ENCODE measurements around the gene MCF2L.

Gene MCF2L

GRCh38 chr13:113000575-113000974 lies 31.6 kb downstream of the MCF2L start:
- H3K23ac ChIP-seq (ENCODE audit: low read depth, low read length, poor library complexity), result peak overlapping the region; percentile 17
- H3K4ac ChIP-seq (ENCODE audit: low read length), result no peak overlapping the region
- H2BK15ac ChIP-seq (ENCODE audit: low read length), result peak overlapping the region; percentile 13
- H2AK5ac ChIP-seq (ENCODE audit: low read depth, low read length), result peak overlapping the region; percentile 78
- no peak overlapping the region for H4K8ac ChIP-seq (ENCODE audit: low read depth, low read length)
- H3K9ac ChIP-seq (ENCODE audit: low read depth, low read length, poor library complexity), result peak overlapping the region; percentile 9
- peaks cover 29% of the 10 kb centered on the region for H3K79me1 ChIP-seq (ENCODE audit: low read depth, low read length)
- H2BK5ac ChIP-seq (ENCODE audit: low read length), result no peak overlapping the region
- H2BK12ac ChIP-seq (ENCODE audit: low read length), result no peak overlapping the region
- no peak overlapping the region for H3K14ac ChIP-seq (ENCODE audit: low read length)
- H3K9me3 ChIP-seq (replicated peaks in 1 of 2; ENCODE audit: control insufficient read depth in 2 of 2, insufficient read depth in 1 of 2, low read depth in 1 of 2, low read length in 2 of 2), result peaks cover 0 to 6% of the 10 kb centered on the region in 2 donors
- no peak overlapping the region for H3K4me3 ChIP-seq (ENCODE audit: low read length in 2 of 2)
- H3K4me1 ChIP-seq (ENCODE audit: control insufficient read depth in 2 of 2, insufficient read depth in 1 of 2, low read depth in 1 of 2, low read length in 2 of 2), result peaks cover 27 to 40% of the 10 kb centered on the region in 2 donors
- no peak overlapping the region for H2BK120ac ChIP-seq (ENCODE audit: low read depth, low read length)
- WGBS, 2 donors (ENCODE audit: extremely low coverage in 2 of 2, insufficient read length in 2 of 2, insufficient replicate concordance in 1 of 2), result no CpG with 5 or more reads among the region's 14 CpGs
- DNase-seq (ENCODE audit: low spot score), result no peak
- H3K4me2 ChIP-seq (ENCODE audit: insufficient read depth, low read length, poor library complexity, severe bottlenecking), result no peak overlapping the region
- H3K18ac ChIP-seq (ENCODE audit: low read length), result peak overlapping the region; percentile 31
- H3K36me3 ChIP-seq (replicated peaks in 1 of 2; ENCODE audit: control insufficient read depth in 2 of 2, insufficient read depth in 2 of 2, low read length in 2 of 2), result peaks cover 8 to 9% of the 10 kb centered on the region in 2 donors
- peak overlapping the region; percentile 13 for H3K27ac ChIP-seq (replicated peaks; ENCODE audit: low read length)
- H3K27me3 ChIP-seq (ENCODE audit: control insufficient read depth in 3 of 3, insufficient read depth in 3 of 3, low read depth in 1 of 3, low read length in 3 of 3), result peaks cover 0 to 2% (median 0%) of the 10 kb centered on the region in 3 experiments
- no peak overlapping the region for H4K91ac ChIP-seq (ENCODE audit: low read depth, low read length, poor library complexity)
- peak overlapping the region; percentile 91 for H2AFZ ChIP-seq (ENCODE audit: low read length)

- H2BK120ac ChIP-seq (ENCODE audit: low read depth, low read length), result peak overlapping the region; percentile 88
- H3K36me3 ChIP-seq (replicated peaks in 1 of 2; ENCODE audit: control insufficient read depth in 2 of 2, insufficient read depth in 2 of 2, low read length in 2 of 2), result peaks cover 8 to 17% of the 10 kb centered on the region in 2 donors
- peak overlapping the region in 1 of 2 donors; percentile 49 for H3K4me3 ChIP-seq (ENCODE audit: low read length in 2 of 2)
- H2BK12ac ChIP-seq (ENCODE audit: low read length), result no peak overlapping the region
- peak overlapping the region; percentile 62 for H3K27ac ChIP-seq (replicated peaks; ENCODE audit: low read length)
- peak overlapping the region; percentile 74 for H3K23ac ChIP-seq (ENCODE audit: low read depth, low read length, poor library complexity)
- no peak overlapping the region for H2BK5ac ChIP-seq (ENCODE audit: low read length)
- H2BK15ac ChIP-seq (ENCODE audit: low read length), result peak overlapping the region; percentile 97
- peak overlapping the region; percentile 97 for H3K18ac ChIP-seq (ENCODE audit: low read length)
- H3K79me1 ChIP-seq (ENCODE audit: low read depth, low read length), result peaks cover 26% of the 10 kb centered on the region
- H3K4me2 ChIP-seq (ENCODE audit: insufficient read depth, low read length, poor library complexity, severe bottlenecking), result peak overlapping the region; percentile 31
- H4K91ac ChIP-seq (ENCODE audit: low read depth, low read length, poor library complexity), result no peak overlapping the region
- no peak overlapping the region for H4K8ac ChIP-seq (ENCODE audit: low read depth, low read length)
- H3K4ac ChIP-seq (ENCODE audit: low read length), result peak overlapping the region; percentile 91
- H3K4me1 ChIP-seq (ENCODE audit: control insufficient read depth in 2 of 2, insufficient read depth in 1 of 2, low read depth in 1 of 2, low read length in 2 of 2), result peaks cover 26 to 34% of the 10 kb centered on the region in 2 donors
- peak overlapping the region; percentile 67 for H3K14ac ChIP-seq (ENCODE audit: low read length)
- peaks cover 0 to 6% of the 10 kb centered on the region in 2 donors for H3K9me3 ChIP-seq (replicated peaks in 1 of 2; ENCODE audit: control insufficient read depth in 2 of 2, insufficient read depth in 1 of 2, low read depth in 1 of 2, low read length in 2 of 2)
- H3K27me3 ChIP-seq (ENCODE audit: control insufficient read depth in 3 of 3, insufficient read depth in 3 of 3, low read depth in 1 of 3, low read length in 3 of 3), result peaks cover 0 to 2% (median 0%) of the 10 kb centered on the region in 3 experiments
- H2AK5ac ChIP-seq (ENCODE audit: low read depth, low read length), result peak overlapping the region; percentile 89
- WGBS, 2 donors (ENCODE audit: extremely low coverage in 2 of 2, insufficient read length in 2 of 2, insufficient replicate concordance in 1 of 2), result no CpG with 5 or more reads among the region's 51 CpGs
- H3K9ac ChIP-seq (ENCODE audit: low read depth, low read length, poor library complexity), result peak overlapping the region; percentile 78
- peak overlapping the region; percentile 91 for H2AFZ ChIP-seq (ENCODE audit: low read length)
- DNase-seq (ENCODE audit: low spot score), result peak; percentile 55
Observed at GRCh38 chr13:113001241-113002140, 32.5 kb downstream of the MCF2L start.

- Histone ChIP-seq H2BK120ac (ENCODE audit: low read depth, low read length) (peak overlapping the region; percentile 88), H3K9ac (ENCODE audit: low read depth, low read length, poor library complexity) (peak overlapping the region; percentile 78), H3K27me3 (ENCODE audit: control insufficient read depth in 3 of 3, insufficient read depth in 3 of 3, low read depth in 1 of 3, low read length in 3 of 3) (peaks cover 0 to 2% (median 0%) of the 10 kb centered on the region in 3 experiments), H3K27ac (replicated peaks; ENCODE audit: low read length) (no peak overlapping the region), H3K36me3 (replicated peaks in 1 of 2; ENCODE audit: control insufficient read depth in 2 of 2, insufficient read depth in 2 of 2, low read length in 2 of 2) (peaks cover 8 to 17% of the 10 kb centered on the region in 2 donors), H4K8ac (ENCODE audit: low read depth, low read length) (no peak overlapping the region), H3K4me1 (ENCODE audit: control insufficient read depth in 2 of 2, insufficient read depth in 1 of 2, low read depth in 1 of 2, low read length in 2 of 2) (peaks cover 26 to 35% of the 10 kb centered on the region in 2 donors), H3K4ac (ENCODE audit: low read length) (peak overlapping the region; percentile 91), H3K23ac (ENCODE audit: low read depth, low read length, poor library complexity) (peak overlapping the region; percentile 74), H4K91ac (ENCODE audit: low read depth, low read length, poor library complexity) (no peak overlapping the region), H2BK12ac (ENCODE audit: low read length) (no peak overlapping the region), H2AFZ (ENCODE audit: low read length) (peak overlapping the region; percentile 91), H3K79me1 (ENCODE audit: low read depth, low read length) (peaks cover 28% of the 10 kb centered on the region), H2BK15ac (ENCODE audit: low read length) (peak overlapping the region; percentile 97), H3K9me3 (replicated peaks in 1 of 2; ENCODE audit: control insufficient read depth in 2 of 2, insufficient read depth in 1 of 2, low read depth in 1 of 2, low read length in 2 of 2) (peaks cover 0 to 6% of the 10 kb centered on the region in 2 donors), H3K14ac (ENCODE audit: low read length) (peak overlapping the region; percentile 67), H2BK5ac (ENCODE audit: low read length) (no peak overlapping the region), H3K18ac (ENCODE audit: low read length) (peak overlapping the region; percentile 97), H3K4me3 (ENCODE audit: low read length in 2 of 2) (peak overlapping the region in 1 of 2 donors; percentile 49), H3K4me2 (ENCODE audit: insufficient read depth, low read length, poor library complexity, severe bottlenecking) (no peak overlapping the region), H2AK5ac (ENCODE audit: low read depth, low read length) (peak overlapping the region; percentile 89)
- DNase-seq (ENCODE audit: low spot score), result peak; percentile 54
- WGBS, 2 donors (ENCODE audit: extremely low coverage in 2 of 2, insufficient read length in 2 of 2, insufficient replicate concordance in 1 of 2), result no CpG with 5 or more reads among the region's 16 CpGs
Observed at GRCh38 chr13:113002206-113002912, 33.3 kb downstream of the MCF2L start.

All from neuronal stem cell (in vitro differentiated cells).